Right renal cortex interstitium (tissue), 3 donors: ENCODE results near the gene TP53I13. TPM values are rescaled to one million over a fixed set of nuclear protein-coding genes. Genes with fewer than 3 reads are reported as not detected.

Source experiments
- DNase-seq, 3 donors: peaks; one replicate each; pipeline ENCODE4 v3.0.0-alpha.2; 2013; ENCODE audit warnings: low read depth in 3 of 3, low spot score in 2 of 3
- polyA plus RNA-seq, 3 donors: library from polyadenylated mRNA; unstranded; fragments of 120-200 nt; gene quantifications; one replicate each; pipeline ENCODE4 v1.2.1, GENCODE V29; 2013; ENCODE audit not compliant: insufficient read length in 3 of 3

Gene TP53I13
- polyA plus RNA-seq, 3 donors = 24.1 to 30.2 (median 24.5) TPM

GRCh38 chr17:29578626-29579485, 10.4 kb downstream of the TP53I13 start:
- no peak for DNase-seq

DNA sequence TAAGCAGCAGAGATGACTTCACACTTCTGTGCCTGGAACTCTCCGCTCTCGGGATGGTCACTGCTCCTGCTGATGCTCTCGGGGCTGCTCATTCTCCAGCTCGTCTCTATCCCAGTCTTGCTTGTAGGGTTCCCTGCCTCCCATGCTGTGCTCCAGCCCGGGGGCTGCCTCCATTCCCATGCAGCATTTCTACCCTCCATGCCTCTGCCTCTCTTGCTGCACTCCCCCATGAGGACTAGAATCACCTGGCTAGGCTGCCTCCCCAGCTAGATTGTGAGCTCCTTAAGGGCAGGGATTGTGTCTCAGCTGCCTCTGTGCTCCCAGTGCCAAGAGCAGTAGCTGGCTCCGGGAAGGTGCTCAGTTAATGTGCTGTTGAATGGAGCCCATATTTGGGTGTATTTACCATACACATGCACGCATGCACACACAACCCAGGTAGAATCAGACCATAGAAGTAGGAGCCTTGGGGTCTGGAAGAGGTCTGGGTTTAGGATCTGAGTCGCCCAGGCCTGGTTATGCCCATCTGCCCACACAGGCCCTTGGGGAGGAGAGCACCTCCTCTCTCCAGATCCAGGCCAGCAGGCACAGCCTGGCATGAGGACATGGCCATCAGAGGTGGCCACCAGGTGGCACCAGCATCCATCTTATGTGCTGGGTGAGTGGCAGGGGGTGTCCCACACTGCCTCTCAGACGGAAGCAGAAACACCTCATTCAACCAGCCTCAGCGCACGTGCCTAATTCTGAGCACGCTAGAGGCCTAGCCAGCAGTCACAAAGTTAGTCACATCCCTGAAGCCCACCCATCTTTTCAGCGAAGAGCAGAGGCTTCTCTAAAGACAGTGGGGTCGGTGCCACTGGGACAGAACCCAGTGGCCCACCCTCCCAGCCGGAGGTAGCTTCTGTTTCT, 11.6 kb downstream of the TP53I13 start:
- DNase-seq = no peak

DNA sequence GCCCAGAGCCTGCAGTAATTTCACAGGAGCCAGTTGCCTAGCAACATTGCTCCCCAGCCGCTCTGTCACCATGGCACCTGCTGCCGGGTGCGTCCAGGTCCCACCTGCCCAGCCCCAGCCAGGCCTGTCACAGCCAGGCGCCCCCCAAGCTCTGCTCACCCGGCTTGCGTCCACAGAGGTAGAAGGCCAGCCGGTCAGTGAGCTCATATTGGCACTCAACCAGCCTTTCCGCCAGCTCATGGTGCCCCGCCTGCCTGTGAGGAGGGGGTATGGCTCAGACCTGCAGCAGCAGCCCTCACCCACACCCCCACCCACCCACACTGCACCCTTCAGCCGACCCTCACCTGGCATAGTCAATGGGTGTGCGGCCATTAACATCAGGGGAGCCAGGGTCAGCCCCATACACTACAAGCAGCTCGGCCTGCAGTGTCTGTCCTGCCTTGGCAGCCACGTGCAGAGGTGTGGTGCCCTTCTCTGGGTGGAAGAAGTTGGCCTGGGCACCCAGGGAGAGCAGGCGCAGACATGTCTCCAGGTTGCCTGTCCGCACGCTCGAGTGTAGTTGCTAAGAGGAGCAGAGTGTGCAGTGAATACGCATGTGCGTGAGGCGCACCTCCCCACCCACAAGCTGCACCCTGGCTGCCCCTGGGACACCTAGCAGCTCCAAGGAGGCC, 13.2 kb downstream of the TP53I13 start:
- DNase-seq = no peak

DNA sequence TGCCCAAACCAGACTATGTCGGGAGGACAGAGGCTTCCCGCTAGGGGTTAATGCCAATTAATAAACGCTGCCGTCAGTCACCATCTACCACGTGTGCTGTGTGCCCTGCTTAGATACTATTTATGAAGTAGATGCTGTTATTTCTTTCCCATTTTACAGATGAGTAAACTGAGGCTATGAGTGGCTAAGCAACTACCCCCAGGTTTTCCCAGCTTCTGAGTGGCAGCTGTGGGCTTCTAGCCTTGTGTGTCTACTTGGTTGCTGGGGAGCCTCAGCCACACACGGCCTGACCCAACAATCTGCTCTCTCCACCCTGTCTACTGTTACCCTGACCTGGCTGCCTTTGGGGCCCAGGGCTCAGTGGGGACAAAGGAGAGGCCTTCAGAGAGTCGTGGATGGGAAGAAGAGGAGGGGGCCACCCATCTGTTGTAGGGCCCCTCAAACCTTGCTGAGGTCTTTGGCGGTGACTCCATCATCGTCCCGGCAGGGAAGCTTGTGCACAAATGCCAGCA, 13.8 kb downstream of the TP53I13 start:
- DNase-seq = no peak

DNA sequence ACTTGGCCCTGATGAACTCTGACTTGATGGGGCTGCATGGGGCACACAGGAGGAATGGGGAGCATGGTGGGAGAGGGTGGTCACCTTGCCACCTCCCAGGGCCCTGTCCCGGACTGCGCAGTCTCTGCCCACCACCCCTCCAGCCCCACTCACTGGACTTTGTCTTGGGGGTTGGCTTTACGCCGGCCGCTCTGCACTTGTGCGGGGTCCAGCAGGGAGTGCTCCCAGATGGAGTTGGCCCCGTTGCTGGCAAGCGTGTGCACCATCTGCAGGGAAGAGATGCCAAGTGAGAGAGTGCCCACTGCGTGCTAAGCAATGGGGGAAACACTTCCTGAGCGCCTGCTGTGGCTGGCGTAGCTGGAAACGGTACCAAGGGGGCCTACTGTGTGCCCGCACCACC, 14.3 kb downstream of the TP53I13 start:
- DNase-seq = no peak

- no peak for DNase-seq
Observed at GRCh38 chr17:29583324-29584248, 15.1 kb downstream of the TP53I13 start.

GRCh38 chr17:29584452-29585079, 16.1 kb downstream of the TP53I13 start:
- DNase-seq = no peak

GRCh38 chr17:29585080-29585751, 16.7 kb downstream of the TP53I13 start:
- no peak for DNase-seq

- no peak for DNase-seq
Observed at GRCh38 chr17:29586676-29587469, 18.4 kb downstream of the TP53I13 start.

GRCh38 chr17:29587591-29587990, 19.1 kb downstream of the TP53I13 start:
- no peak for DNase-seq

DNA sequence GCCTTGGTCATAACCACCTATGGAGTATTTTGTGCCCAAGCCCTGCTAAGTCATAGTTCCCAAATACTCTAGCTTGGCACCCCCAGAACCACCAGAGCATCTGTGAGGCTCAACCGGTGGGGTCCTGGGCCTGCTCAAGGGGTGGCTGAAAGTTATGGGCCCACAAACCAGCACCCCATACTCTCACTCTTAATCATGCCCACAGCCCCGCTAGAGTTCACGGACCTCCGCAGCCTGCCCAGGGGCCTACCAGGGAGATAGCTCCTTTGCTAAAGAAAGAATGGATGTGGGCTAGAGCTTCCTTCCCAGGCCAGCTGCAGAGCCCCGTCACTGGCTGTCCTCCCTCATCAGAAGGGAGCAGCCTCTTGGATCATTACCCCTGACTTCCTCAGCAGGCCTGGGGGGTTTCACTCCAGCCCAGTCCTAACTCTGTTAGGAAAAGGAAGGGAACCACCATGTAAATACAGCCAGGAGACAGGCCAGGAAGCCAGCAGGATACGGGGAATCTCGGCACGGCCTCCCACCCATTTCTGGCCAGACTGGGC, 19.6 kb downstream of the TP53I13 start:
- no peak for DNase-seq

DNA sequence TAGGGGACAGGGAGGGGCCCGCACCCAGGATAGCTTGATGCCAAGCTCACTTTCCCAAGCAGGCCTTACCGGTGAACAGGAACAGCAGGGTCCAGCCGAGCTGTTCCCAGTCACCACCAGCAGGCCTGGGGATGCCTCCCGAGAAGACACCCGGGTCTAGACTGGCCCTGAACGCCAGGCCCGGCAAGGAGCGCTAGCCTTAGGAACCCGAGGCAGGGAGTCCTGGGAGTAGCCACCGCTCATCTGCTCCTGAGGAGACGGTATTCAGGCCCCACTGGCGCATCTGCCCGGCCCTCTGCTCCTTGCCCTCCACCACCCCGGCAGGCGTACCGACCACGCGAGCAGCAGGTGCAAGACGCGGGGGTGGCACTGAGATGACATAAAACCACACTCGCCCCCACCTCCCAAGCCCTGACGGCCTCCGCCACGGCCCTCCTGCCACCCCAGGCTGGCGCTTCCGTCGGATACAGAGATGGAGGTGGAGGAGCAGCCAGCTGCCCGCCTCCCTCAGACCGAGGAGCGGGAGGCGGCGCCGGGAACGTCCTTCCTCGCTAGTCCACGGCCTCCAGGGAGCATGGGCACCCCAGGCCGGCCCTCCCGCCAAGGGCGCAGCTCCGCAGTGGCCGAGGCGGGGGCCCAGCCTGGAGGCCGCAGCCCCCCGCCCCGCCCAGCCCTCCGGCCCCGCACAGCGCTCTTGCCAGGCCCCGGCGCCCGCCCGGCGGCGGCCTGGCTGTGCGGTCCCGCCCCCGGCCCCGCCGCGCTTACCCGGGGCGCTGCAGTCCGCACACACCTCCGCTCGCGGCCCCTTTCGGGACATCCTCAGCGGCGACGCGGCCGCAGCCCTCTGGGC, 20.3 kb downstream of the TP53I13 start:
- DNase-seq = no peak

DNA sequence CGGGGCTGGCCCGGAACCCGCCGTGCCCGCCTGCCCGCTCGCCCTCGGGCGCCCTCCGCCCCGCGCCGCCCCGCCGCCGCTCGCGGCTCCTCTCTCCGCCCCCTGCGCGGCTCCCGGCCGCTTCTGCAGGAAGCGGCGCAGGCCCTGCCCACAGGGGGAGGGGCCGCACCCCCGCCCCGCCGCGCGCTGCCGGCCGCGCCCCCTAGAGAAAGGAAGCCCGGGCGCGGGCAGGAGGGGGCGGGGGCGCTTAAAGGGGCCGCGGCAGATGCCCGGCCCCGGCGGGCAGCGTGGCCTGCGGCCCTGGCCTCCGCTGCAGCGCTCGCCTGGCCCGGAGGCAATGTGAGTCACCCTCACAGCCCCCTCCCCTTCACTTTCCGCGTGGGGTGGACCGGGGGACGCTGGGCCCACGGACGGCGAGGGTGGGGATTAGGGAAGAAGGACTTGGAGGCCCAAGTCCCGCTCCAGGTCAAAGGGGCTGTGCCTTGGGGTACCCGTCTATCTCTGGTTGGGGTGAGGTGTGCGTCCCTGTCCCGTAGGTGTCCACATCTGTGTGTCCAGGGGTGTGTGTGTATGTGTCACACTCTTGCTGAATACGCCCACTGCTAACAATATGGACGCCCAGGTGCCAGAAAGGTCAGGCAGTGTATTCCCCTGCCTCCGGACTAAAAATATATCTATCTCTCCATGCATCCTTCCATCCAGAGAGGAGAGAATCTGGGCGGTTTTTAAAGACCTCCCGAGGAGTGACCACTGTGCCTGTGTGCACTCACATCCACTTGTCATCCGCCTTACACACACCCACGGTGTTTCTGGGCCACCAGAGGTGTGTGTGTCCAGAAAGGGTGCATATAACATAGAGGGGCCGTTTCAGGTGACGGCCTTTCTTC, 21.3 kb downstream of the TP53I13 start, which contains the start of gene GIT1:
TSS of gene GIT1 (minus strand) at position 125 of the 887 bp plus-strand sequence. CDS start 270 bp downstream, outside the sequence.
- no peak for DNase-seq

DNA sequence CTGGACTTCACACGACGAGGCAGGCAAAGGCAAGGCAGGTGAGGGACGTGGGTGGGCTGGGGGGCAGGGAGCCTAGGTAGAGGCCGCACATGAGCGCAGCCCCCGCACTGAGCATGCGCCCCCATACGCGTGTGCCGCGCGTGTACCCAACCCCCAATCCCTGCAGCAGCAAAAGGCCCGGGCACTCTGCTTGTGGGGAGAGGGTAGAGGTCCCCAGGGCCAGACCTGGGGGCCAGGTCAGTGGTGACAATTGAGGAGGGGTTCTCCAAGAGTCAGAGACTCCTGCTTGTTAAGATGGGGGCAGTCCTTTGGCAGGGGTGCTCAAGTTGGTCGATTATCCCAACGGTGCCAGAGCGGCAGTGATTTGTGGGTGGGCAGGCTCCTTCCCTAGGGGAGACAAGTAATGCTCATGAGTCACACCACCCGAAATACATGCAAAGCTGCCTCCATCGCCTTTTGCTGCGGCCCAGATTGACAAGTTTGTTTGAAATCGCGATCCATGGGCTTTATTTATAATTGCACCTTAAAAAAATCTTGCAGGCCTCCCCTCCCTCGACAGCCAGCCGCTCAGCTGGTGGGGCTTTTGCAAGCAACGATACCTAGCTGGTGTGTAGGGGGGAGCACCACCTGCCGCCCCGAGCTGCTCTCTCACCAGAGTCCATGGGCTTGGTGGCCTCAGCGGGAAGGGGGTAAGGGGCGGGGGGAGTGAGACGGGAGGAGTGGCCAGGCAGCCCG, 22.1 kb downstream of the TP53I13 start:
- no peak for DNase-seq
